GM19463 (cell line): ENCODE results near the gene ABAT.
"Not testable (repeated sequence)": the region's sequence is repeated elsewhere in the genome, so short reads cannot be mapped to it uniquely, and the experiment has no call there.

ENCODE experiments used
- ATAC-seq: cut with Tn5 transposase; IDR thresholded peaks from one replicate; pipeline ENCODE4 v1.9.1; 2021; ENCODE audit warnings: mild to moderate bottlenecking, moderate library complexity; ENCODE audit not compliant: unreplicated experiment

Gene ABAT

DNA sequence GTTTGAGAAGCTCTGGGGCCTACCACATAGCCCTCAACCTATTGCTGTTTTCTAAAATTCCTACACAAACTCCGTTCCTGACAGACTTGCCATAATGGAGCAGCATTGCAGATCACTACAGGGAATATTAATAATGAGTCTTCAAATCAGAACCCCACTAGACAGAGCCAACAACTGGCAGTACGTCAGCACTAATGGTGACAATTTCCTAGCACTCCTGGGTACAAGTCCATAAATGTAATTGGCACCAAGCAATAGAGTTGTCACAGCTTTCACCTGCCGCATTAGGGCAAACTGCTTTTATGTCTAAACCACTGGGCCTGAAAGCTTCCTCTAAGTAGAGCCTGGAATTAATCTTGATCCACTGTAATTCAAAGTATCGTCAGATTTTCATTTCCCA, 25.5 kb upstream of the ABAT start:
- ATAC-seq = no peak

DNA sequence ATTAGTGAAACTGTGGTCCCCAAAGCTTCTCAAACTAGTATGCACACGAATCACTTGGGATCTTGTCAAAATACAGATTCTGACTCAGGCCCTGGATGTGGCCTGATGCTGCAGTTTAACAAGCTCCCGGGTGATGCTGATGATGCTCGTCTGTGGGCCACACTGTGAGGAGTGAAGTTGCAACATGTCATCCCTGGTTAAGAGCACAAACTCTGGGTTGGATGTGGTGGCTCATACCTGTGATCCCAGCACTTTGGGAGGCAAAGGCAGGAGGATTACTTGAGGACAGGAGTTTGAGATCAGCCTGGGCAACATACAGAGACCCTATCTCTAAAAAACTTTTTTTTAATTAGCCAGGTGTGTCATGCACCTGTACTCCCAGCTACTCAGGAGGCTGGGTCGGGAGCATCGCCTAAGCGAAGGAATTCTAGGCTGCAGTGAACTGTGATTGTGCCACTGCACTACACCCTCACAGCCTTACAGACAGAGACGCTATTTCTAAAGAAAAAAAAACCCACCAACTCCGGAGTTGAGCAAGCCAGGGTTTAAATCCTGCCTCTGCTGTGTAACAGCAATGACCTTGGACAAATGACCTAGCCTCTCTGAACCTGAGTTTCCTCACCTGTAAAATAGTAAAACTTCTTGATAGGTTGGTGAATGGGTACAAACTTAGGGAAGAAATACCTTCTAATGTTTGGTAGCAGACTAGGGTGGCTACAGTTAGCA, 24.4 kb upstream of the ABAT start:
- ATAC-seq = no peak

DNA sequence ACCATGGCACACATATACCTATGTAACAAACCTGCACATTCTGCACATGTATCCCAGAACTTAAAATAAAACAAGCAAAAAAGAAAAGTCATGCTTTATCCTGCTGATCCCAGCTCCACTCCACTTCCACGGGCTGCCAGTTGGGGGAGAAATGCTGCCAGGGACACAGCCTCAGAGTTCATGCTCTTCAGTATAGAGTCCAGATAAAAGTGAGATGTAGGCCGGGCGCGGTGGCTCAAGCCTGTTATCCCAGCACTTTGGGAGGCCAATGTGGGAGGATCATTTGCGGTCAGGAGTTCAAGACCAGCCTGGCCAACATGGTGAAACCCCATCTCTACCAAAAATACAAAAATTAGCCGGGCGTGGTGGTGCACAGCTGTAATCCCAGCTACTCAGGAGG, 22.5 kb upstream of the ABAT start:
- not testable (repeated sequence) for ATAC-seq

DNA sequence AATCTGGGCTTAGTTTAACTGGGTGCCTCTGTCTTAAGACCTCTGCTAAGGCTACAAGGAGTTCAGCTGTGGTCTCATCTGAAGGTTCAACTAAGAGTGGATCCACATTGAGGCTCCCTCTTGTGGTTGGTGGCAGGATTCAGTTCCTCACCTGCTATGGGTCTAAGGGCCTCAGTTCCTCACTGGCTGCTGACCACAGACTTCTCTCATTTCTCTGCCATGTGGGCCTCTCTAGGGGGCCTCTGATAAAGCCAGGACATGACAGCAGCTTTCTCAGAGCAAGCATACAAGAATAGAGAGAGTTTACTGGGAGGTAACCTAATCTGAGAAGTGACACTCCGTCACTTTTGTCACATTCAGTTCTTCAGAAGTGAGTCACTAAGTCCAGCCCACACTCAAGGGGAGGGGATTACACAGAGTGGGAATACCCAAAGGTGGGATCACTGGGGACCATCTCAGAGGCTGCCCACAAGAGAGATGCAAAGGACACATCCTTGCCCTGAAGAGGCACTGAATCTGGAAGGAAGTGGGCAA, 19.2 kb upstream of the ABAT start:
- ATAC-seq = peak; percentile 79

DNA sequence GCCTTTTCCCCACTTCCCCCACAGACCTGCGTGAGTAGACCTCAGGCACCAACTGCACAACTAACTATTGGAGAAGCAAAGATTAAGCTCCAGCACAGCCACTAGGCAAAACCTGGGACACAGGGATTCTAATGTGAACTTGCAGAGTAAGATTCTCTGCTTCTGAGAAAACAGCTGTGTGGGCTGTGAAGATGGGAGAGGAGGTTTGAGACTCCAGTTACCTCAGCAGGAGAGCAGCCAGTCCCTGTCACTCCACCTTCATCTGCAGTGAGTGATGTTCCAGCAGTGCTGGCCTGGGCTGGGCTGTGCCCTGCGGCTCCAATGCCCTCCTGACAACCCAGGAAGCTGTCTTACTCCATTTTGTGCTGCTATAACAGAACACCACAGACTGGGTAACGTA, 18.0 kb upstream of the ABAT start:
- ATAC-seq = no peak

DNA sequence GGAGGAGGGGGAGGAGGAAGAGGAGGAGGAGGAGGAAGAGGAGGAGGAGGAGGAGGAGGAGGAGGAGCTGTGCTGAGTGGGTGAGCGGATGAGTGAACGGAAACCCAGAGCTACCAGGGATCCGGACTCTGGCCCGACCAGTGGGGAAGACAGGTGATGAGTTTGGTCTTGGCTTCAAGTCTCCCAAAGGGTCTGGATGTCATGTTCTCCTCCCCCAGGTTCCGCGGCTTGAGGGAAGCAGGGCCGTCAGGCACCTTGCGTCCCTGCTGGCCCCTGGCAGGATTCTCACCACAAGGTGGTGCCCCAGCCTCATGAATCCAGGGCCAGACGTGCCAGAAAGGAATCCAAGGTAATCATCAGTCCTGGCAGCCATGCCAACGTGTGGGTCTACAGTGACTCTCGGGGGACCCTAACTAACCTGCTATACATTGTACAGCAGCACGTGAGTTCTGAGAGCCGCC, 13.5 kb upstream of the ABAT start:
- no peak for ATAC-seq

DNA sequence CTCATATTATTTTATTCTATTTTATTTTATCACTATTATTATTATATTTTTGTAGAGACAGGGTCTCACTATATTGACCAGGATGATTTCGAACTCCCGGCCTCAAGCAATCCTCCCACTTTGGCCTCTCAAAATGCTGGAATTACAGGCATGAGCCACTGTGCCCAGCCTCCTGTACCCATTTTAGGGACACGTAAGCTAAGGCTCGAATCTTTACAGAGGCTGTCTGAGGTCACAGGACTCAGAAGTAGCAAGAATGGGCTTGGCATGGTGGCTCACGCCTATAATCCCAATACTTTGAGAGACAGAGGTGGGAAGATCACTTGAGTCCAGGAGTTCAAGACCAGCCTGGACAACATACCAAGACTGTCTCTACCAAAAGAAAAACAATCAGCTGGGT, 12.7 kb upstream of the ABAT start:
- no peak for ATAC-seq

DNA sequence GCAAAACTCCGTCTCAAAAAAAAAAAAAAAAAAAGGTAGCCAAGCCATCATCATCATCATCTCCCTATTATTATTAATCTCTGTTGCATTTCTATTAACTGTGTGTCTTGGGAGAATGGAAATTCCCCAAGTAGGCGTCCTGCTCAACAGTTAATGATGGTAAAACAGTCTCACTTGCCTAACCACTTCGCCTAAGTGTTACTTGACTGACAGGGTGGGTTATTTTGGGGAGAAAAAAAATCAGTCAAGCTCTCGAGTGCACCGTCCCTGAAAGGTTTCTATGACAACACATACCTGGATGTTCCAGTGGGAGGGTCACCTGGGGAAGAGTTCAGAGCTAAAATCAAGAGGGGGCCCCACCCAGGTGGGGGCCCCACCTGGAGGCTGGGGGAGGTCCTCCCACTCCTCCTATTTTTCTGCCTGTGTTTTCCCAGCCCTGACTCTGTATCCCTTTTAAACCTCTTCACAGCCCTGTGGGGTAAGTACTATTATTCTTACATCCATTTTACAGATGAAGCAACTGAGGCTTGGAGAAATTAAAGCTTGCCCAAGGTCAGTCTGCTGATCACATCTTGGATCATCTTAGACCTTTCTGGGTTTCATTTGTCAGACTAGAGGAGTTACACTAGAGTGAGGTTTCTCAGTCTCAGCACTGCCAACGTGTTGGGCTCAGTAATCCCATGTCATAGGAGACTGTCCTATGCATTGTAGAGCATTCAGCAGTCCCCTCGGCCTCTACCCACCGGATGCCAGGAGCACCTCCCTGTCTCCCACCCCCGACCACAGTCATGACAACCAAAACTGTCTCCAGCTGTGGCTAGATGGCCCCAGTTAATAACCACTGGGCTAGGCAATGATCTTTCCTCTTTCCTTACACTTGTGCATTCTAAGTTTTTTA, 11.0 kb upstream of the ABAT start:
- no peak for ATAC-seq

DNA sequence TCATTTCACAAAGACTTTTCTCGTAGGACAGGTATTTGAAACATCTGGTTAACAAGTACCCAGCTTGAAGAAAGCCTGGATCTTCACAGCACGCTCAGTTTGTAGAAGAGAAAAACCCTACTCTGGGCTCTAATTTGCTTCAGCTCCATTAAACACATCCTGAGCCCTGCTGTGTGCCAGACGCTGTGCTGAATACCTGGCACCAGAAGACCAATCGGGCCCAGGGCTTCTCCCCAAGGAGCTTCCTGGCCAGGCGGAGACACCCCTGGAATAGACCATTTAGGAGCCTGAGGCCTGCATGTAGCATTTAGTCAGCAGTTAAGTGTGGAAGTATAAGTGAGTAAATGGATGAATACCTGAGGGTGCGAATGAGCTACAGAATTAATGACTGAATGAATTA, 8.9 kb upstream of the ABAT start:
- no peak for ATAC-seq

DNA sequence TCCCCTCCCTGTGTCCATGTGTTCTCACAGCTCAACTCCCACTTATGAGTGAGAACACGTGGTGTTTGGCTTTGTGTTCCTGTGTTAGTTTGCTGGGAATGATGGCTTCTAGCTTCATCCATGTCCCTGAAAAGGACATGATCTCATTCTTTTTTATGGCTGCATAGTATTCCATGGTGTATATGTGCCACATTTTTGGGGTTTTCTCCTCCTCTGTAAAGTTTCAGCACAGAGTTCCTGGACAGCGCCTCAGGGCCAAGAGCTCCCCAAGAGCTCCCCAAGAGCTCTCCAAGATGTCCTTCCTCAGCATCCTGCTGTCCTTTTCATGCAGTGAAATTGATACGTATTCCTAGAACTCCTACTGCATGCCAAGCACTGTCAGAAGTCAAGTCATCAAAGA, 6.9 kb upstream of the ABAT start:
- no peak for ATAC-seq

DNA sequence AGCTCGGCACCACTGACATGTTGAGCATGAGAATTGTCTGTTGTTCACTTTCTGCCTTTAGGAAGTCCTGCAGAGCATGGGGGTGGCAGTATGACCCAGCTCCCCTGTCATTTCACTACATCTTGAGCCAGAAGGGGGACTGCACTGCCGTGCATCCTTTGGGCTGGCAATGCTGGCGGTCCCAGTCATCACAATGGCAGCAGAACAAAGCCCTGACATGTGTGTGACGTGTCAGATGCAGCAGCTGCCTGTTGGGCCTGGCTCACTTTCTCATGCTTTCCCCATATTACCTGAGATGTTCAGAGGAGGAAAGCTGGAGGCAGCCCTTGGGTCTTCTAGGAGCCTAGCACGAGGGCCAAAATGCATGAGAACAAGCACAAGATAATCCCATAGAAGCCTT, 6.3 kb upstream of the ABAT start:
- ATAC-seq = no peak

DNA sequence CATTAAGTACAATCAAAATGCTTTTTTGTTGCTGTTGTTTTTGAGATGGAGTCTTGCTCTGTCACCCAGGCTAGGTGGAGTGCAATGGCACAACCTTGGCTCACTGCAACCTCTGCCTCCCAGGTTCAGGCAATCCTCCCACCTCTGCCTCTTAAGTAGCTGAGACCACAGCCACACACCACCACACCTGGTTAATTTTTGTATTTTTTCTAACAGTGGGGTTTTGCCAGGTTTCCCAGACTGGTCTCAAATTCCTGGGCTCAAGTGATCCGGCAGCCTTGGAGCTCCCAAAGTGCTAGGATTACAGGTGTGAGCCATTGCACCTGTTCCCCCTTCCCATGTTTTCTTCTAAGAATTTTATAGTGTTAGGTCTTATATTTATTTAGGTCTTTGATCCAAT, 4.9 kb upstream of the ABAT start:
- ATAC-seq = no peak

DNA sequence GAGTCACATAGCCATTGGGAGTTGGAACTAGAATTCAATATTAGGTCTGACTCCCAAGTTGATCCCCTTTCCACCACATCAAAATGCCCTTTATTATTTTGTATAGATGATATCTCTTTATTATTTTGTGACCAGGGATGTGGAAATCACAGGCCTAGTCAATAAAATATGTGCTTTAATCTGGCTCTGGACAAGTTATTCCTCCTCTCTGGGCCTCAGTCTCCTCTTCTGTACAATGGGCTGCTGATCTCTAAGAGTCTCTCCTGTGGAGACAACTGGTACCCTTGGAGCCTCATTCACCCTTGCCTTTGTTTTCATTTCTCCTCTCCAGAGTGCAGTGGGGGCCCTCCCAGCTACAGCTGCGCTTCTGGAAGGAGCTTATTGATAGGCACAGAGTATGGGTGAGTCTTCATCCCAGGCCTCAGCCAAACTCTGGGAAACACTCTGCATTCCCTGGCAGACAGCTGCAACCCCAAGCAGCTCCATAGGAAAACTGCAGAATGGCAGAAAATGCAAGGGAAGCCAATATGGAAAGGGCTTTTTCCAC, 4.3 kb upstream of the ABAT start:
- ATAC-seq = no peak

DNA sequence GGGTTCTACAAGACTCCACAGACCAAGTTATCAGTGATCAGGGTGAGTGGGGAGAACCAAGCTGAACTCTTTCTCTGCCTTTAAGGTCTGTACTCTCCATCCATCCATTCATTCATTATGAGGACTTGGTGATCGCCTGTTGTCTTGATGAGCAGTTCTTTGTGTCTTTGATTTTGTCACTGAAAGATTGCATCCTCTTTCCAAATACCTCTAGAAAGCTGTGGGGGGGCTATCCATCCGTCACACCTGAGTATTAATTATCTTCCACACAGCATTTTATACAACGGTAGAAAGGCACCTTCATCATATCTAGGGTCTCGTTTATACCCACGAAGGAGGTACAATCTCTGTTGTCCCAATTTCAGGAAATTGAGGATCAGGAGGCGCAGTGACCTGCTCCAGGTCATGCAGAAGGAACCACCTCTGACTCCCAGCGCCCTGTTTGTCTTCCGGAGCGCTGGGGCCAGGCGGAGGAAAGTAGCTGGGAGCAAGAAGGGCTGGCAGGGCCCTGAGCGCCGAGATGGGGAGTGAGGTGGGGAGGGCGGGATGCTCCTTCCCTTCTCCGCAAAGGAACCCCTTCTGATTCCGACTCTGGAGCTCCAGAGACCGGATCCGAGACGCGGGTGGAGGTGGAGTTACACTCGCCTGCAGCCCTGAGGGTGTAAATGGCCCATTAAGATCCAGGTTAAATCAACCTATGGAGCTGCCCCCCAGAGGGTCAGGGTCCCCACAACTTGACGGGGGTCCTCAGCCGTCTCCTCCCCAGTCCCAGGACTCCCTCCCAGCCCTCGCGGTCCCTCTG, 605 bp upstream of the ABAT start:
- ATAC-seq = peak; percentile 34

DNA sequence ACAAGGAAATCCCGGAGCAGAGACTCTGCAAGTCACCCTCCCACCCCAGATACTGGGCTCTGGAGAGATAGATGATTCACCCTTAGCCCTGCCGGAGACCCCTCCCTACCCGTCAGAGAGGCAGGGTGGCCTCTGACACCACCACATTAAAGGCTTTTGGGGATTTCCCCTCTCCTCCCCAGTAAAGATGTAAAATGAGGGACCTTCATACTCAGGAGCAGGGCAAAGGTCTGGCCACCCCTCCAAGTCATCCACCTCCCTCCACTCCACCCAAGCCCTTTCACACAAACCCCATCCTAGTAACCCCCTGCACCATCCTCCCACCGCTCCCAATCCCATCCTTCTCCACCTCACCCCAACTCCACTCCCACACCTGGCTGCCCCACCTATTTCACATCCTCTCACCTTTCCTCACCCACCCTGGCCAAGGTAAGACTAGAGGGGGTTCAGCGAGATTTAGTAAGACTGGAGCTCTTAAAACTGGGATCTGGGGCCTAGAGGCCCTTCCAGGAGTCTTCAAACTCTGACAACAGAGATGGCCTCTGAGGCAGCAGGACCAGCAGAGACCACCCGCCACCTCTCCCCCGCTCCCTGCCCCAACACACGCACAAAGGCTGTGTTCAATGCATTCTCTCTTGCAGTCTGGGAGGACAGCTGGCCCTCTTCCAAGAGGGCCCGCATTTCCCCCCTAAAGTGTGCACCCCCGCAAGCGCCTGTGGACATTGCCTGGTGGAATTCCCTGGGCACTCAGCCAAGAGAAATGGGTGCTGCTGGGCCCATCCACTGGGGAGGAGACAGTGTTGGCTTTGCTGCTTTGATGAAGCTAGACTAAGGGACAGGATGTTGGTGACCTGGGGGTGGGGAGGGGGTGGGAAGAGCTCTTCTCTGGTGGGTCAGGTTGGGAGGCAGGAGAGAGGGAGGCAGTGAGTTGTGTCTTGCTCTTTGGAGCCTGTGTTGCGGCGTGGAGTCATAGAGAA, 1.1 kb downstream of the ABAT start:
- ATAC-seq = no peak

DNA sequence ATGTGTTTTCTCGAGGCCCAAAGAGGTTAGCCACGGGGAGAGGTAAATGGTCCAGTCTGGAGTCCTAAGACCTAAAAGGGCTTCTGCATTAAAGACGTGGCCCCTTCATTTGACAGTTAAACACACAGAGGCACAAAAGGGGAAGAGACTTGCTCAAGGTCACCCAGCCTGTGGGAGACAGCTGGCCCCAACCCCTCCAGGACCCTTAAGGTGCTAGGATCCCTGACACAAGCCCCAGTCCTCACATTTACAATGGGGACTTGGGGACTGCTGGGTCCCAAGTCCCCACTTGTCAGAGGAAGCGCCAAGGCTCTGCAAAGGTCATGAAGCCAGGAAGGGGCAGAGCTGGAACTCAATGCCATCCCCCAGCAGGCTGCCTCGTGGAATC, 1.7 kb downstream of the ABAT start:
- ATAC-seq = no peak

DNA sequence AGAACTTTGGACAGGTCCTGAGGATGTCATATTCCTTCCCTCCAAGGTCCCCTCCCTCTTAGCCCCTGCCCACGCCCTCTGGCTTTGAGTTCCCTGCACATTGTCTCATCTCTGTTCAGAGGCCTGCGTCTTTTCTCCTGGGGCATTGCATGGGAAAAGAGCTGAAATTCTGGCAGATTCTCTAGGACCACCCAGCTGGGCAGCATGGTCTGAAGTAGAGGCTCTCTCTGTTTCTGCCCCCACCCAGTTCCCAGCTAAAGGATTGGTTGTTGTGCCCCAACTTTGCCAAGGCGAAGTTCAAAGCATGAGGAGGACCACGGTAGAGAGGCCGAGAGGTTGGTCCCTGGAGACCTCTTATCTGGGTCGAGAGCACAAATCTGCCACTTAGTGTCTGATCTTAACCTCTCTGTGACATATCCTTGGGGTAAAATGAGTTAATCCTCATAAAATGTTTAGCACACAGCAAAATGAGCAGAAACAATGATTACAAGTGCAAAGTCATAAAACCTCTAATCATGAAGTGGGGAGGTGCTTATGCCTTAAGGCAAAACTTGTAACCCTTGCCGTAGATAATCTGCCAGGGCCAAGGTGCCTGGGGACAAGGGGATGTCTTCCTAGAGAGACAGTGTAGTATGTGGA, 2.4 kb downstream of the ABAT start:
- ATAC-seq = no peak

DNA sequence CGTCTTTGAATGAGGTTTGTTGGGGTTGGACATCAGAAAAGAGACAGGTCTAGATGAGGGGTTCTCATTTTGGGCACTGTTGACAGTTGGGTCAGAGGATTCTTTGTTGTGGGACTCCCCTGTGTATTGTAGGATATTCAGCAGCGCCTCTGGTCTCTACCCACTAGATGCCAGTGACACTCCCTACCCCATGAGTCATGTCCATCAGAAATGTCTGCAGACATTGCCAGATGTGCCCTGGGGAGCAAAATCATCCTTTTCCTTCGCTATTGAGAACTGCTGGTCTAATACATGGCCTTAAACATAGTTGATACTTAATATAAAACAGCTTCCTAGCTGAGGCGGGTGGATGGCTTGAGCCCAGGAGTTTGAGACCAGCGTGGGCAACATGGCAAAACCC, 3.1 kb downstream of the ABAT start:
- ATAC-seq = no peak
